Common myeloid progenitor, CD34-positive (primary cell): ENCODE data around the gene RAB30.

Experiments
- CTCF ChIA-PET: fragments of 350-600 bp; sonication (Branson Sonifier 250); formaldehyde crosslinking; loops from one replicate; lab custom pipeline; 2021; ENCODE audit warnings: antibody characterized with exemption; lab: Charles Lee
- POLR2A ChIA-PET: fragments of 350-600 bp; sonication (Branson Sonifier 250); formaldehyde crosslinking; loops from one replicate; lab custom pipeline; 2021; ENCODE audit warnings: antibody characterized with exemption; lab: Charles Lee
- DNase-seq, 3 donors: peaks; one replicate each; pipeline versions ENCODE4 v3.0.0 to v3.0.0-alpha.2; 2013
- H3K27ac ChIP-seq, 2 experiments: 1 replicate in 1 of 2; 2 replicates in 1 of 2; pipeline ENCODE4 v1.7.0; 2013; ENCODE audit warnings: inconsistent platforms in 2 of 2, low read length in 2 of 2, mild to moderate bottlenecking in 2 of 2, low read depth in 1 of 2, moderate library complexity in 1 of 2; ENCODE audit not compliant: severe bottlenecking in 2 of 2, insufficient read depth in 1 of 2, poor library complexity in 1 of 2
- H3K27me3 ChIP-seq, 5 experiments: replicated peaks in 2 of 5; 1 replicate in 3 of 5; 2 replicates in 2 of 5; pipeline versions ENCODE4 v1.6.1 to v1.7.0; 2013; ENCODE audit warnings: low read length in 4 of 5, mild to moderate bottlenecking in 2 of 5, moderate library complexity in 2 of 5, inconsistent platforms in 1 of 5; ENCODE audit not compliant: insufficient read depth in 5 of 5, control insufficient read depth in 4 of 5
- H3K36me3 ChIP-seq, 4 experiments: 1 replicate in 2 of 4; 2 replicates in 2 of 4; pipeline versions ENCODE4 v1.6.1 to v1.7.0; 2013; ENCODE audit warnings: low read length in 3 of 4, control low read depth in 1 of 4, mild to moderate bottlenecking in 1 of 4; ENCODE audit not compliant: control insufficient read depth in 4 of 4, insufficient read depth in 4 of 4
- H3K4me1 ChIP-seq, 4 experiments: 1 replicate in 3 of 4; 2 replicates in 1 of 4; pipeline versions ENCODE4 v1.6.1 to v1.7.1; 2013; ENCODE audit warnings: low read length in 3 of 4, mild to moderate bottlenecking in 3 of 4, control low read depth in 1 of 4, inconsistent platforms in 1 of 4, moderate library complexity in 1 of 4; ENCODE audit not compliant: control insufficient read depth in 4 of 4, insufficient read depth in 4 of 4; ENCODE audit errors: control extremely low read depth in 1 of 4
- H3K4me3 ChIP-seq, 7 experiments: 1 replicate in 4 of 7; 2 replicates in 3 of 7; pipeline versions ENCODE4 v1.5.1 to v1.7.0; 2013; ENCODE audit warnings: mild to moderate bottlenecking in 7 of 7, low read length in 6 of 7, moderate library complexity in 6 of 7, inconsistent platforms in 2 of 7, low read depth in 2 of 7, control low read depth in 1 of 7; ENCODE audit not compliant: insufficient read depth in 4 of 7, control insufficient read depth in 1 of 7; ENCODE audit errors: extremely low read depth in 1 of 7
- H3K9me3 ChIP-seq, 5 experiments: 1 replicate in 4 of 5; 2 replicates in 1 of 5; pipeline versions ENCODE4 v1.6.1 to v1.7.1; 2013; ENCODE audit warnings: low read length in 4 of 5, mild to moderate bottlenecking in 2 of 5, inconsistent platforms in 1 of 5, low read depth in 1 of 5, moderate library complexity in 1 of 5; ENCODE audit not compliant: control insufficient read depth in 4 of 5, insufficient read depth in 2 of 5; ENCODE audit errors: control extremely low read depth in 1 of 5
- WGBS: methylation state at CpG from one replicate; pipeline ENCODE4 v1.1.5; 2013; ENCODE audit not compliant: insufficient coverage; 5-methylcytosine and 5-hydroxymethylcytosine counted together

The RAB30 gene

DNA sequence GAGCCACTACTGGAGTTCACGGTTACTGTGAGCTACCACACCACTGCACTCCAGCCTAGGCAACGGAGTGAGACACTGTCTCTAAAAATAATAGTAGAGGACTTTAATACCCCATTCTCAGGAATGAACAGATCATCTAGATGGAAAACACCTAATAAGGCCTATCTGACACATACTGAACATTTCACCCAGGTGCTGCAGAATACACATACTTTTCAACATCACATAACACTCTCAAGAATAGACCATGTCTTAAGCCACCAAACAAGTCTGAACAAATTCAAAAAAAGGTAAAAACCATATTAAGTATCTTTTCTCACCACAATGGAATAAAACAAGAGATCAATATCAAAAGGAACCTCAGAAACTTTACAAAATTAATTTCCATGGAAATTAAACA, 132.2 kb downstream of the RAB30 start:
- Histone ChIP-seq H3K27ac (no peak overlapping the region), H3K4me1 (no peaks in the 10 kb centered on the region), H3K27me3 (no peaks in the 10 kb centered on the region), H3K4me3 (no peak overlapping the region), H3K9me3 (no peaks in the 10 kb centered on the region), H3K36me3 (peaks cover 0 to 4% (median under 1%) of the 10 kb centered on the region in 4 experiments)
- no peak for DNase-seq
- POLR2A ChIA-PET: no interaction called here
- CTCF ChIA-PET: no interaction called here
- no CpG with 5 or more reads among the region's 2 CpGs for WGBS

DNA sequence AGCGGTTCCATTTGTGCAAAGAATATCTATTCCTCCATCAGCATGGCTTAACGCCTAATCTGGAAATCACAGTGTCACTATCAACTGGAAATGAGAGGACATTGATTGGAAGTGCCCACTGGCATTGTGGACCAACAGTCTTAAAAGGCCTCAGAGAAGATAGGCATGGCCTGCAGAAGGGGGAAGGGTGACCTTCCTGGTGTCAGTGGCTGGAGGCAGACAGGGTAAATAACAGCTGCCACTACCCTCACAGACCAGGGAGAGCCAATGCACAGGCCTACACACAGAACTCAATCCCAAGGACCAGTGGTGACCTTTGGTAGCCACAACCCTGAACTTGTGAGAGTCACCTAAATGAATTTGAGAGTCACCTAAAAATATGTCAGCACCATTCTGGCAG, 134.1 kb downstream of the RAB30 start:
- Histone ChIP-seq H3K4me3 (no peak overlapping the region), H3K27ac (no peak overlapping the region), H3K4me1 (peaks cover 0 to 4% (median 0%) of the 10 kb centered on the region in 4 experiments), H3K36me3 (peaks cover 0 to 18% (median under 1%) of the 10 kb centered on the region in 4 experiments), H3K27me3 (no peaks in the 10 kb centered on the region), H3K9me3 (no peaks in the 10 kb centered on the region)
- POLR2A ChIA-PET: no interaction called here
- DNase-seq: no peak
- whole genome bisulfite sequencing: 100% methylated on average over 2 of the region's 2 CpGs
- CTCF ChIA-PET: interaction anchor here (0.9 kb wide), 1 partner anchor 9 kb away, joined by 3 read pairs; no protein-coding TSS in a partner anchor

DNA sequence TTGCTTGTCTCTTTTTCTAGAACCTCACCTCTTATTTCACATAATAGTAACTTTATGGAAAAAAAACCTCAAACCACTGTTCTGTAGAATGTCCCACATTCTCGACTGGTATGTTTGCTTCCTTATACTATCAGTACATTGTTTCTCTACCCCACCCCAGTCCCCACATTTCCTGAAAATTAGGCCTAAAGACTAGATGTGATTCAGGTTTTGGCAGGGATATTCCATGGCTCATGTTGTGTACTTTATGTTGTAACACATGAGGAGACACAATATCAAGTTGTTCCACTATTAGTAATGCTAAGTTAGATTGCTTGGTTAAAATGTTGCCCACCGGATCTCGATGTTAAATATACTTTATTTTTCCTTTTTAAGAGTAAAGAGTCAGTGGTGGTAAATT, 135.4 kb downstream of the RAB30 start:
- Histone ChIP-seq H3K9me3 (no peaks in the 10 kb centered on the region), H3K36me3 (peaks cover 0 to 28% (median 2%) of the 10 kb centered on the region in 4 experiments), H3K27me3 (no peaks in the 10 kb centered on the region), H3K27ac (no peak overlapping the region), H3K4me3 (no peak overlapping the region), H3K4me1 (peaks cover 0 to 4% (median 2%) of the 10 kb centered on the region in 4 experiments)
- DNase-seq: no peak
- POLR2A ChIA-PET: no interaction called here
- no CpG with 5 or more reads among the region's 3 CpGs for WGBS
- CTCF ChIA-PET: no interaction called here

DNA sequence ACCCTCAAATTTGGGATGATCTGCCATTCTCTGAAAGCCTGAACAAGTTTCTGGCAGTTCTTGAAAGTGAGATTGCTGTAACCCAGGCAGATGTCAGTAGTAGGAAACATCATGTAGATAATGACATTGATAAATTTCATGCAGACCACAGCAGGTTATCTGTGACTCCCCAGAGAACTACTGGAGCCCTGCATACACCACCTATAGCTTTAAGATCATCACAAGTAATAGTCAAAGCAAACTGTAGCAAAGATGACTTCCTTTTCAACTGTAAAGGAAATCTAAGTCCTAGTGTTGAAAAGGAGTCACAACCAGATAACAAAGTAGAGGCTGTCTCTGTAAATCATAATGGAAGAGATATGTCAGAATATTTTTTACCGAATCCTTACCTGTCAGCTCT, 139.1 kb downstream of the RAB30 start:
- Histone ChIP-seq H3K9me3 (no peaks in the 10 kb centered on the region), H3K27me3 (no peaks in the 10 kb centered on the region), H3K4me3 (no peak overlapping the region), H3K4me1 (peaks cover 0 to 4% (median 3%) of the 10 kb centered on the region in 4 experiments), H3K27ac (no peak overlapping the region), H3K36me3 (peaks cover 0 to 28% (median 2%) of the 10 kb centered on the region in 4 experiments)
- ChIA-PET CTCF (interaction anchor here (0.5 to 1.2 kb wide), 4 partner anchors 12 to 154 kb away, joined by 3 read pairs; no protein-coding TSS in a partner anchor), POLR2A (no interaction called here)
- WGBS: no CpG with 5 or more reads among the region's 1 CpG
- peak in 2 of 3 donors; percentile 38 to 80 for DNase-seq

DNA sequence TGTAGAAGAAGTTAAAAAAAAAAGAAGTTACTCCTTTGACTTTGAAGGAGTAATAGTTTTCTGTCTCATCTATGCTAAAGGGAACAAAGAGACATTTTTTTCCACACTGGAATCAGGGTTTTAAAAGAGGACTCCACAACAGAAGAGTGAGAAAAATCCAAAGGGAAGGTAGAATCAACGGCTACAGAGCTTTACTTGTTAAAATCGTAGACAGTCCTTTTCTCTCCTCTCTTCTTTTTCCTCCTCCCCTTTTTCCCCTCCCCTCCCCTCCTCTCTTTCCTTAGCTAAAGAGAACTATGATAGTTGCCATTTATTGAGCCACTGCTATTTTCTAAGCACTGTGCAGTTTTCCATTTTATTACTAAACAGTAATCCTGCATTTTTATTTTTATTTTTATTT, 141.0 kb downstream of the RAB30 start:
- no peak overlapping the region for H3K27ac ChIP-seq
- H3K27me3 ChIP-seq: no peaks in the 10 kb centered on the region
- no peak overlapping the region for H3K4me3 ChIP-seq
- DNase-seq: no peak
- no peaks in the 10 kb centered on the region for H3K9me3 ChIP-seq
- 83% methylated on average over 2 of the region's 2 CpGs for WGBS
- H3K4me1 ChIP-seq: peaks cover 0 to 4% (median 3%) of the 10 kb centered on the region in 4 experiments
- ChIA-PET CTCF (interaction anchor here (1.0 to 1.7 kb wide), 4 partner anchors 16 to 212 kb away, joined by 3 read pairs; no protein-coding TSS in a partner anchor), POLR2A (no interaction called here)
- peaks cover 2 to 28% (median 2%) of the 10 kb centered on the region in 4 experiments for H3K36me3 ChIP-seq

DNA sequence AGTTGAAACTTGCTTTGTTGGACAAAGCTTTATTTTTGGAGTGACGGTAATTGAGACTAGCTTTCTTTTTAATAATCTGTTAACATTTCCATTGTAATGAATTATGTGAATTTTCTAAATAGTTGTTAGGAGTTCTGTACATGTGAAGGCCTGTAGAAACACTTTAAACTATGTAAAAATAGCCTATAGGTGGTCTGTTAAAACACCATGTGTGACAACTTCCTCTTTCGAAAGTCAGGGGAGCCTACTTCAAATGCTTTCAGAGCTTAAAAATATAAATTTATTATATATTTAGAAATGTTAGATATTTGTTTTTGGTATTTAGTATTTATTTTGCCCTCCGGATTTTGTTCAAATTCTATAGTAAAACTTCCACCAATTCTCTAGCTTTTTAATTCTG, 141.5 kb downstream of the RAB30 start:
- Histone ChIP-seq H3K27ac (no peak overlapping the region), H3K36me3 (peaks cover 2 to 27% (median 2%) of the 10 kb centered on the region in 4 experiments), H3K9me3 (no peaks in the 10 kb centered on the region), H3K27me3 (no peaks in the 10 kb centered on the region), H3K4me1 (peaks cover 0 to 4% (median 3%) of the 10 kb centered on the region in 4 experiments), H3K4me3 (no peak overlapping the region)
- peak in 2 of 3 donors; percentile 22 to 49 for DNase-seq
- CTCF ChIA-PET: interaction anchor here (1.0 to 1.8 kb wide), 5 partner anchors 17 to 212 kb away, joined by 3 to 4 read pairs (median 3); no protein-coding TSS in a partner anchor
- WGBS: no CpG with 5 or more reads among the region's 3 CpGs
- POLR2A ChIA-PET: no interaction called here

DNA sequence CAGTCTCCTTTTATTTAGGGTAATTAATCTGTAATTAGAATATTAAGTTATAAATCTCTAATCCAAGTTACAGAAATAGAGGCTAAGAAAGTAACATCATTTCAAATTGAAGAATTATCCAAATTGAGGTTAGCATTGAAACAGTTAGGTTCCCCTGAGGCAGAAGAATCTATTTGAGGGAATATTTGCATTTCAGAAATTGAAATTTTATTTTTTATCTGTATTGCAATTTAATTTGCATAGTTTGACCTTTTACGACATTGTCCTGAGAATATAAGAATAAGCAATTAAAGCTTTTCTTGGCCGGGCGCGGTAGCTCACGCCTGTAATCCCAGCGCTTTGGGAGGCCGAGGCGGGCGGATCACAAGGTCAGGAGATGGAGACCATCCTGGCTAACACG, 142.6 kb downstream of the RAB30 start:
- WGBS: no CpG with 5 or more reads among the region's 10 CpGs
- DNase-seq: no peak
- no peak overlapping the region for H3K4me3 ChIP-seq

More for the DNA sequence above, 142.6 kb downstream of the RAB30 start:
- no peak overlapping the region for H3K27ac ChIP-seq
- CTCF ChIA-PET: interaction anchor here (0.8 to 1.8 kb wide), 3 partner anchors 23 to 213 kb away, joined by 3 to 4 read pairs (median 3); partner anchors contain the start of gene DDIAS
- H3K36me3 ChIP-seq: peaks cover 0 to 24% (median 2%) of the 10 kb centered on the region in 4 experiments
- POLR2A ChIA-PET: no interaction called here
- no peaks in the 10 kb centered on the region for H3K9me3 ChIP-seq
- peaks cover 0 to 4% (median 3%) of the 10 kb centered on the region in 4 experiments for H3K4me1 ChIP-seq
- no peaks in the 10 kb centered on the region for H3K27me3 ChIP-seq
